SU-DHL-6 (cell line): ENCODE results near the gene TAS2R38.

Source experiments
- H2AFZ ChIP-seq: fragments of 200-600 bp; sonication (generic); 2 replicates; pipeline ENCODE4 v1.6.1; 2014; ENCODE audit warnings: low read depth, mild to moderate bottlenecking, moderate library complexity, mixed read lengths, antibody characterized with exemption, low read length; ENCODE audit not compliant: severe bottlenecking
- H3F3A ChIP-seq: fragments of 200-600 bp; shearing (Covaris generic); 2 replicates; pipeline ENCODE4 v1.6.0; 2016; ENCODE audit warnings: antibody characterized with exemption, mild to moderate bottlenecking; ENCODE audit not compliant: insufficient read depth
- H3K27ac ChIP-seq: fragments of 200-600 bp; sonication (generic); 2 replicates; pipeline ENCODE4 v1.5.1; 2016; ENCODE audit warnings: low read depth, mild to moderate bottlenecking, low read length, moderate library complexity, mixed read lengths
- H3K27me3 ChIP-seq: fragments of 200-600 bp; sonication (generic), shearing (Covaris generic); 2 replicates; pipeline ENCODE4 v1.6.0; 2014; ENCODE audit warnings: mild to moderate bottlenecking, low read length
- H3K36me3 ChIP-seq: fragments of 200-600 bp; sonication (generic); 2 replicates; pipeline ENCODE4 v1.6.1; 2014; ENCODE audit warnings: mild to moderate bottlenecking, low read length, mixed read lengths
- H3K4me2 ChIP-seq: fragments of 300-600, 200-600 bp; shearing (Covaris generic), sonication (generic); 2 replicates; pipeline ENCODE4 v1.6.0; 2014; ENCODE audit warnings: low read length, low read depth, mild to moderate bottlenecking; ENCODE audit not compliant: poor library complexity, severe bottlenecking
- H3K4me3 ChIP-seq: fragments of 200-600 bp; sonication (generic); 2 replicates; pipeline ENCODE4 v1.5.1; 2014; ENCODE audit warnings: antibody characterized with exemption, low read length, mild to moderate bottlenecking, mixed read lengths; ENCODE audit not compliant: insufficient read depth, poor library complexity, severe bottlenecking
- H3K79me2 ChIP-seq: fragments of 200-600 bp; sonication (generic); 2 replicates; pipeline ENCODE4 v1.6.1; 2014; ENCODE audit warnings: mild to moderate bottlenecking, low read length, moderate library complexity; ENCODE audit not compliant: insufficient read depth
- H3K9ac ChIP-seq: fragments of 200-600 bp; sonication (generic); 2 replicates; pipeline ENCODE4 v1.7.0; 2014; ENCODE audit warnings: mild to moderate bottlenecking, low read length
- H3K9me2 ChIP-seq: fragments of 200-600 bp; sonication (generic); replicated peaks from 2 replicates; pipeline ENCODE4 v1.6.1; 2014; ENCODE audit warnings: low read length; ENCODE audit not compliant: insufficient read depth
- H3K9me3 ChIP-seq: fragments of 200-600 bp; sonication (generic); 2 replicates; pipeline ENCODE4 v1.6.1; 2014; ENCODE audit warnings: low read length, mixed read lengths; ENCODE audit not compliant: insufficient read depth
- H4K20me1 ChIP-seq: fragments of 200-600 bp; sonication (generic); 2 replicates; pipeline ENCODE4 v1.6.1; 2014; ENCODE audit warnings: low read depth, mild to moderate bottlenecking, antibody characterized with exemption, low read length, moderate library complexity, mixed read lengths
- CTCF ChIP-seq: fragments of 200-600 bp; sonication (generic); IDR thresholded peaks from one replicate; pipeline ENCODE4 v1.5.1; 2017; ENCODE audit warnings: antibody characterized with exemption, mild to moderate bottlenecking, low read length, moderate library complexity; ENCODE audit not compliant: insufficient read depth, poor library complexity, severe bottlenecking
- EZH2phosphoT487 ChIP-seq: fragments of 200-600 bp; sonication (generic), shearing (Covaris generic); conservative IDR thresholded peaks from 2 replicates; pipeline ENCODE4 v1.6.1; 2018; ENCODE audit warnings: mild to moderate bottlenecking, antibody characterized with exemption, low read length, moderate library complexity, mixed read lengths

The TAS2R38 gene

GRCh38 chr7:141979568-141979967 lies 6.0 kb upstream of the TAS2R38 start:
- Histone ChIP-seq H2AFZ (no peak overlapping the region), H3K27me3 (no peaks in the 10 kb centered on the region)
- no peak for TF ChIP-seq CTCF
- TF ChIP-seq EZH2phosphoT487: no peak

GRCh38 chr7:141978351-141978750 lies 4.8 kb upstream of the TAS2R38 start:
- H3K4me2 ChIP-seq: no peak overlapping the region
- H3K36me3 ChIP-seq: no peaks in the 10 kb centered on the region
- H3K4me3 ChIP-seq: no peak overlapping the region
- H3K9ac ChIP-seq: no peak overlapping the region
- no peak overlapping the region for H3K27ac ChIP-seq
- H3K9me3 ChIP-seq: no peaks in the 10 kb centered on the region
- H3K9me2 ChIP-seq: no peaks in the 10 kb centered on the region
- no peaks in the 10 kb centered on the region for H3K79me2 ChIP-seq
- H2AFZ ChIP-seq: no peak overlapping the region
- no peaks in the 10 kb centered on the region for H3K27me3 ChIP-seq
- H4K20me1 ChIP-seq: no peaks in the 10 kb centered on the region
- no peaks in the 10 kb centered on the region for H3F3A ChIP-seq
- no peak for TF ChIP-seq CTCF
- TF ChIP-seq EZH2phosphoT487: no peak

More at GRCh38 chr7:141979568-141979967, 6.0 kb upstream of the TAS2R38 start:
- Histone ChIP-seq H3K9ac (no peak overlapping the region), H3K4me3 (no peak overlapping the region), H3F3A (no peaks in the 10 kb centered on the region), H3K9me2 (no peaks in the 10 kb centered on the region), H3K27ac (no peak overlapping the region), H3K9me3 (no peaks in the 10 kb centered on the region), H3K79me2 (no peaks in the 10 kb centered on the region), H3K36me3 (no peaks in the 10 kb centered on the region), H3K4me2 (no peak overlapping the region), H4K20me1 (no peaks in the 10 kb centered on the region)

- Histone ChIP-seq H3K9ac (no peak overlapping the region), H3K4me2 (peak overlapping the region; percentile 31), H3F3A (no peaks in the 10 kb centered on the region), H3K79me2 (no peaks in the 10 kb centered on the region), H2AFZ (peak overlapping the region; percentile 14), H3K27me3 (no peaks in the 10 kb centered on the region), H3K36me3 (no peaks in the 10 kb centered on the region), H4K20me1 (no peaks in the 10 kb centered on the region), H3K4me3 (no peak overlapping the region), H3K9me2 (no peaks in the 10 kb centered on the region), H3K27ac (no peak overlapping the region), H3K9me3 (no peaks in the 10 kb centered on the region)
- no peak for TF ChIP-seq EZH2phosphoT487
Observed at GRCh38 chr7:141976524-141977245, 3.1 kb upstream of the TAS2R38 start.

- Histone ChIP-seq H3K79me2 (no peaks in the 10 kb centered on the region), H3K27me3 (no peaks in the 10 kb centered on the region), H3K9me2 (no peaks in the 10 kb centered on the region), H3K9ac (no peak overlapping the region), H3K4me2 (peak overlapping the region; percentile 31), H4K20me1 (no peaks in the 10 kb centered on the region), H3K9me3 (no peaks in the 10 kb centered on the region), H2AFZ (peak overlapping the region; percentile 14), H3K4me3 (no peak overlapping the region), H3F3A (no peaks in the 10 kb centered on the region), H3K36me3 (no peaks in the 10 kb centered on the region), H3K27ac (no peak overlapping the region)
- TF ChIP-seq EZH2phosphoT487: no peak
- peak; percentile 84 for TF ChIP-seq CTCF
Observed at GRCh38 chr7:141975806-141976523, 2.4 kb upstream of the TAS2R38 start.
